GM19351 (cell line): Measurements from ENCODE around the gene TNNI2.
"Not testable (repeated sequence)": the region's sequence is repeated elsewhere in the genome, so short reads cannot be mapped to it uniquely, and the experiment has no call there.

ENCODE experiments used
- ATAC-seq: cut with Tn5 transposase; IDR thresholded peaks from one replicate; pipeline ENCODE4 v1.9.1; 2021; ENCODE audit warnings: mild to moderate bottlenecking, moderate library complexity; ENCODE audit not compliant: unreplicated experiment

Gene TNNI2

GRCh38 chr11:1882265-1883238 is 43.8 kb downstream of the TNNI2 start:
- ATAC-seq: peak; percentile 73

GRCh38 chr11:1883346-1884302 is 44.8 kb downstream of the TNNI2 start:
- no peak for ATAC-seq

DNA sequence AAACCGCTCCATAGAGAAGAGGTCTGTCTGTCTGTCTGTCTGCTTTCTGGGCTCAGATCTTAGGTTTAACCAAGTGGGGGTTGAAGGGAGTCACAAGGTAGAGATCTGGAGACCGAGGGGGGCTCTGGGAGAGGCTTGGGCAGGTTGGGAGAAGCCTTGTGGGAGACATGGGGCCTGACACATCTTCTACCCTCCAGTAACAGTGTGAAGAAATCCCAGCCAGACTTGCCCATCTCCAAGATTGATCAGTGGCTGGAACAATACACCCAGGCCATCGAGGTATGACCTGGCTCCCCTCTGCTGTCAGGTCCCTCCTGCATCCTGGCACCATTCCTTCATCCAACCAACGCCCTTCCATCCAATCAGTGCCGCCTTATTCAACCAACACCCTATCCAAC is 45.5 kb downstream of the TNNI2 start:
- no peak for ATAC-seq

DNA sequence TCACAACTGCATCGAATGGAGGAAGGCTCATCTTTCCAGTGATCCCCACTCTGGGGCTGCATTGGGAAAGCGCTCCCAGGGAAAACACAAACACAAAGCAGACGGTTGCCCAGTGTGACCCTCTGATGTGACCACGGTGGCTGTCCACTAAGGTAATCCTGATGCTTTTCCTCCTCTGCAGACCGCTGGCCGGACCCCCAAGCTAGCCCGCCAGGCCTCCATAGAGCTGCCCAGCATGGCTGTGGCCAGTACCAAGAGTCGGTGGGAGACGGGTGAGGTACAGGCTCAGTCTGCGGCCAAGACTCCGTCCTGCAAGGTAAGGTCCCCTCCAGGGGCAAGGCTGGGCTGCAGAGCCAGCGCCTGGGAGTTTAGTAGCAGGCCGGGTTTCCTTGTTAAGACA is 47.8 kb downstream of the TNNI2 start:
- ATAC-seq: not testable (repeated sequence)

GRCh38 chr11:1887451-1888346 is 48.9 kb downstream of the TNNI2 start:
- ATAC-seq: no peak

DNA sequence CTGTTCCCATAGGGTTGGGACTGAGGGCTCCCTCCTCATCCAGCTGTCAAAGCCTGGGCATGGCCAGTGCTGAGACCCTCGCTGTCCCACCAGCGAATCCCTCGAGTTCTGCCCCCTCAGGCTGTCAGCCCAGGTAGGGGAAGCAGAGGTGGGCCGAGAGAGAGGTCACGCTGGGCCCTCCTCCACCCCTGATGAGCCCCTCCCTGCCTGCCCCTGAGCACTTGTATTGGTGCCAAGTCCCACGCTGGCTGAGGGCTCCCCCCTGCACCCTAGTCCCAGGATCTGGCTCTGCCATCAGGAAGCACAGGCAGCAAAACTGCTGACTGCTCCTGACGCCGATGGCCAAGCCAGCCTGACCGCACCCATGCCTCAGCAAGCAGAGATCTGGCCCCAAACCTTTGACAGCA is 49.6 kb downstream of the TNNI2 start:
- no peak for ATAC-seq

- ATAC-seq: no peak
Measured at GRCh38 chr11:1888811-1889210, 50.0 kb downstream of the TNNI2 start.

- no peak for ATAC-seq
Measured at GRCh38 chr11:1889224-1889930, 50.6 kb downstream of the TNNI2 start.

GRCh38 chr11:1889941-1890855 is 51.4 kb downstream of the TNNI2 start:
- ATAC-seq: no peak
